NCI-H146 treated with DMSO at 0.1 percent for 48 hours (cell line): Measurements from ENCODE around the gene BSN.

Experiments used
- DNase-seq: peaks from one replicate; lab custom pipeline; 2025; ENCODE audit not compliant: unreplicated experiment; lab: John Stamatoyannopoulos, UW

The BSN gene

DNA sequence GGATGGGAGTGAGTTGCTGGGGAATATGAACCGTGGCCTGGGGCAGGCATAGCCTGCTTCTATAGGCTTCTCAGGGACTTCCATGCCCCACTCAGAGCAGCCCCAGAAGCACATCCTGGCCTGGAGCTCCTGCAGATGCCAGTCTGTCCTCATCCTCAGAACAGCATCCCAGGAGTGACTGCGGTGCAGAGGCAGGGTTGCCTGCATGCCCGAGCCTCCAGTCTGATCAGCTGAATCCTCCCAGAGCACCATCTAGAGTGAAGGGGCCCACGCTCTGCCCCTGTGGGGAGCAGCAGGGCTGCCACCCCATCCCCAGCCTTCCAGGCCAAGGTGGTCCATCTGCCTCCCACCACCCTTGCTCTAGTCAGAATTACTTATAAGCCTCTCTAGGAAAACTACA is 75.2 kb downstream of the BSN start:
- DNase-seq, result no peak

DNA sequence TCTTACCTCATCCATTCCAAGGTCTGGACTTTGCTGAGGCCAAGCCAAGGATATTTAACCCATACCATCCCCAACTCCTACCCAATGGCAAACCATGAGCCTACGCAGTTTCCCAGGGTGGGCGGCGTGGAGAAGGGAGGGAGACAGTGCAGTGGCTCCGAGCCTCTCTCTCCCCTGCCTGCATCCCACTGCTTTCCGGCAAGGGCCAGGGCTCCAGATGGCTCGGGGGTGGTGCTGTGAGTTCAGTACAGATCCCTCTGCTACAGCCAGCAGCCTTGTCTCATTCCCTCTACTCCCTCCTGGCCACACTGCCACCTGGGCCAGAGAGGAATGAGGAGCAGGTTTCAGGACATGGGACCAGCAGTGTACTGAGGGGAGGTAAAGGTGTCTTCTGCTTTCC is 75.6 kb downstream of the BSN start:
- no peak for DNase-seq

DNA sequence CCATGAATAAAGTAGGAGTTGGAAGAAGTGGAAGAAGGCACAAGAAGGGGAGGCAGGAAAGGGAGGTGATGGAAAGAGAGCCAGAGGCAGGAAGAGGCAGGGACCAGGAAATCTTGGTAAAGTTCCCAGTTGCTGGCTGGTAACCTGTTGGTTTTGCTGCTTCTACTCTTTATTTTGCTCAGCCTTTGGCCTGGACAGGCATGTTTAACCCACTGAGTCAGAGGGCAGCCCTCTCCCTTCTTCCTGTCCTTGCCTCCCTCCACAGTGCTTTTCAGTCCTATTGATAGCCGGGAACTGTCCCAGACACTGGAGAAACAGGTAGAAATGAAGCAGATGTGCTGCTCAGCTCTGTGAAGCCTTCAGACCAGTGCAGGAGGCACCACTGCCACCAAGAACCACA is 76.5 kb downstream of the BSN start:
- DNase-seq, result no peak

DNA sequence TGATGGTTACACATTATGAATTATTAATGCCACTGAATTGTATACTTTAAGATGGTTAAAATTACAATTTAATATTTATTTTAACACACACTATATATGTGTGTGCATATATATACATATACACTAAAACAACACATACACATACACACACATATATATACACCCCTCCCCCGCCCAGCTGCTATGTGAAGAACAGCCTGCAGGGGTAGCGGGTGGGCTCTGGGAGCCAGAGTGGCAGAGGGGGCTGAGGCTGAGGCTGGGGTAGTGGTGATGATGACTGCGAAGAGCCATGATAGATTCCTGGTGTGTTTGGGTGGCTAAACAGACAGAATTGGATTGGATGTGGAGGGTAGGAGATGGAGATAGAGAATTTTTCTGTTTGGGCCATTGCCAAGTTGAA is 80.5 kb downstream of the BSN start:
- DNase-seq, result no peak

DNA sequence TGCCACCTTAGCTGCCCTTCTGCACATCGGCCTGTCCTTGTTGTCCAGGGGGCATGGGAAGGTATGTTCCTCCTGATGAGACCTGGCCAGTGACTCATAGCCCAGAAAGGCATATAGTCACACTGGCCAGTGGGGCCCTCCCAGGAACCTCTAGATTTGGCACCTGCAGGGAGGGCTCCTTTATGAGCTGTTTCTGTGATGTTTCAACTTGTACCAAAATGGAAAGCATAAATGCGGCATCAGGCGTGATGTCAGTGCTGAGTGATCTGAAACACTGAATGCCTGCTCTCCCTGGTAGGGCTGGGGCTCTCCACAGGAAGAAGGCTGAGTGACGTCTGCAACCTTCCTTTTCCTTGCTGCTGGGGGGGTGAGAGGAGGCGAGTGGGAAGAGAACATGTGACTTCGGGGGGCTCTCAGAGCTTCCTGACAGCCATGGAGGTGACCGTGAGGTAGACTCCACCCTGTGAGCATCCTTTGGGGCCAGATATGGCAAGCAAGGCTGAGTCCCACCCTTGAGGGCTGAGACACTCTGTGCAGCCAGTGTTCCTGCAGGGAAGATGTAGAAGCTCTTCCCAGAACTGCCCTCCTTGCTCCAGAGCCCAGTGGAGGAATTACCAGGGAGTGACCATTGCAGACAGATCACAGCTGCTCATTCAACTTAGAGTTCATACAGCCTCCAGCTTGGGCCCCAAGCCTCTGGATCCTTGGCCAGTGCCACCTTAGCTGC is 82.8 kb downstream of the BSN start:
- no peak for DNase-seq

DNA sequence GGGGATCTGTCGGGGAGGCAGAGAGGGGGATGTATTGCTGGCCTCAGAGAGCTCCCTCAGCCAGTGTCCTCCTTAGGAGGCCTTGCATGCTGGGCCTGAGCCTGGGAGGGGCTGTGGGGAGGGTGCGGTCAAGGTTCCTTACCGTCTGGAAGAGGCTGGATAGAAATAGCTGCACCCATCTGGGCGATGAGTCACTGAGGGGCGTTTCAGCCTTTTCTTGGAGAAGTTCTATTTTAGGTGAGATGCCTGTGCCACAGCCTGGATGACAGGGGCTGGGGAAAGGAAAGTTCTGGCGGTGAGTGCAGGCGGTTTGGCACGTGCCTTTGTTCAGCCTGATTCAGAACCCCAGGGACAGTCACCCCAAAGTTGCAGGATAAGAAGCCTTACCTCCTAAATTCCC is 84.2 kb downstream of the BSN start:
- DNase-seq, result no peak

DNA sequence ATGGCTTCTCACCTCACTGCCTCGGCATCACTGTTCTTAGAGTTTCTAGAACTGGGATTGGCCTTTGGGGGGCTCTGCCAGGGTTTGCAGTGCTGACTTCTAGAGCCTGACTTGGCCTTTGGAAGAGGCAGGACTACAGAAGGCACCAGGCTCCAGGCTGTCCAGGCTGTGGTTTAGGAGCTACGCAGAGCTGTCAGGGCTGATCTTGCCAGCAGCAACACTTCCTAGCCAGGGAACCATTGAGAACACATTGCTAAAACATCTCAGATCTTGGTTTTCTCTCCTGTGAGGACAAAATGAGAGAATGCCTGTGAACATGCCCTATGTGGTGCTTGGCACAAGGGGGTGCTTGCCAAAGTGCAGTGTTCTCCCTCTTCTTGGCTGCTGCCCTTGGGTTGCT is 85.3 kb downstream of the BSN start:
- no peak for DNase-seq

DNA sequence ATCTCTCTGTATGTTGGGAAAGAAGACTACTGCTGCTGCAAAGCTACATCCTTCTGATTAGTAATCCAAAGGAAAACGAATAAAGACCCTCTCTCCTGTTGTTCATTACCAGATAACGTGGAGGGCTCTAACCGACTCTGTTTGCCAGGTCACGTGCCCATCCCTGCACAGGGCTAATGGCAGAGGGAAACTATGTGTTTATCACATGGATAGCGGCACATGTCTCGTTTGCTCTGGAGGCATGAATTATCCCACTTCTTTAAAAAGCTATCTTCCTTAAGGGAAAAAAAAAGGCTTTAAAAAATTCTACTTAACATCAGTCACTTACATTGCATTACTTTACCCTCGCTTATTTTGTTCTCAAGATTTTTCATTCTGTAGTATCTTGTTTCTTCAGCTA is 87.0 kb downstream of the BSN start:
- DNase-seq, result no peak

DNA sequence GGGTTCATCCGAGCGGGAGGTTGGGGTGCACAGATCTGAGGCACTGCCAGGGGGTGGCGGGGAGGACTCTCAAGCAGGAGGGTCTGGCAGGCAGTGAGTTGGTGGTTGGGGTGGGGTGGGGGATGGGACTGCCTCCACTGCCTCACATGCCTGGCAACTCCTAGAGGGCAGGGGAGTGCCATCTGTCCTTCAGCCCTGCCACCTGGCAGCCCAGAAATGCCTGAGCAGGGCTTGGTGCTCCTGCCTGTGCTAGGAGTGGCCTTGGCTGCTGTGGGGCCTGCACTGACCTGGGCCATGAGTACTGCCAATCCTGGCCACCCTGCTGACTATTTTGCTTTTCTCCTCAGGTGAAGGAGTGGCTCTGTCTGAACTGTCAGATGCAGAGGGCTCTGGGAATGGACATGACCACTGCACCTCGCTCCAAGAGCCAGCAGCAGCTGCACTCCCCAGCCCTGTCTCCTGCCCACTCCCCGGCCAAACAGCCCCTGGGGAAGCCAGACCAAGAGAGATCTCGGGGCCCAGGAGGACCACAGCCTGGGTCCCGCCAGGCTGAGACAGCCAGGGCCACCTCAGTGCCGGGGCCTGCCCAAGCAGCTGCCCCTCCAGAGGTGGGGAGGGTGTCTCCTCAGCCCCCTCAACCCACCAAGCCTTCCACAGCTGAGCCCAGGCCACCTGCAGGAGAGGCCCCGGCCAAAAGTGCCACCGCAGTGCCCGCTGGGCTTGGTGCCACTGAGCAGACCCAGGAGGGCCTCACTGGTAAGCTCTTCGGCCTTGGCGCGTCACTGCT is 87.8 kb downstream of the BSN start:
- no peak for DNase-seq

DNA sequence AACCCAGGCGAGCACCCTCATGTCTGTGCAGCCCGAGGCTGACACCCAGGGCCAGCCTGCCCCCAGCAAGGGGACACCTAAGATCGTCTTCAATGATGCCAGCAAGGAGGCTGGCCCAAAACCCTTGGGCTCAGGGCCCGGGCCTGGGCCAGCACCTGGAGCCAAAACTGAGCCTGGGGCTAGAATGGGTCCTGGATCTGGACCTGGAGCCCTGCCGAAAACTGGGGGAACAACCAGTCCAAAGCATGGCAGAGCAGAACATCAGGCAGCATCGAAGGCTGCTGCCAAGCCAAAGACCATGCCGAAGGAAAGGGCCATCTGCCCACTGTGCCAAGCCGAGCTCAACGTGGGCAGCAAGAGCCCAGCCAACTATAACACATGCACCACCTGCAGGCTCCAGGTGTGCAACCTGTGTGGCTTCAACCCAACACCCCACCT is 88.5 kb downstream of the BSN start:
- DNase-seq, result no peak

DNA sequence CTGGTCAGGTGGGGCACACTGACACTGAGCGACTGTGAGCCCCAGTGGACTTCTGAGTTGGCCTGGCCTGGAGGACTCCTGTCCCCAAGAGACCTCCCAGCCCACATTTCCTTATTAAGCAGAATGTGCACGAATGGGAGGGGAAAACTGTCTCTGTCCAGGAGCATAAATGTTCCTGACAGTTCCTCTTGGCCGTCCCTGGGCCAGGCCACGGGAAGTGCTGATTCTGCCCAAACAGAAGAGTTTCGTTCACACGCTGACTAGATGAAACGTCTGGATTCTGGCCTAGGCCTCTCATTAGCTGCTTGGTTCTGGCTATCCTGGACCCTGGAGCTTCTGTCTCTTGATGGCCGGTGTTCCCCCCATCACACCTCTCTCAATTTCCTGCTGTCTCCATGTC is 90.4 kb downstream of the BSN start:
- DNase-seq, result no peak

DNA sequence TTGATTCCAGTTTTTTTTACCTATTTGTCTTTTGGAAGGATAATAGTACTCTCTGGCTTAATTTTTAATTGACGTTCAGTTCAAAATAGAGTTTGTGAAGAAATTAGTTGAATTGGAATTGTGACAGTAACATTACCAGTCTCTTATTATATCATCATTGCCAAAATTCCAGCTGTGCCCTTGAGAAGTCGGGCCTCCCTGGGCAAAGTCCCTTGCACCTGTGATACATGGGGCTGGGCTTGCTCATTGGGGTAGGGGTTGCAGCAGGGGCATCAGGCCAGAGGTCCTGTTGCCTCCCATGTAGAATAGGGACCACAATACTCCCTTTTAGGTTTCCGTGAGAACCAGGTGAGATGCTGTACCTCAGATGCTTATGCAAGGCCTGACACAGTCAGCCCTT is 92.0 kb downstream of the BSN start:
- DNase-seq, result no peak

DNA sequence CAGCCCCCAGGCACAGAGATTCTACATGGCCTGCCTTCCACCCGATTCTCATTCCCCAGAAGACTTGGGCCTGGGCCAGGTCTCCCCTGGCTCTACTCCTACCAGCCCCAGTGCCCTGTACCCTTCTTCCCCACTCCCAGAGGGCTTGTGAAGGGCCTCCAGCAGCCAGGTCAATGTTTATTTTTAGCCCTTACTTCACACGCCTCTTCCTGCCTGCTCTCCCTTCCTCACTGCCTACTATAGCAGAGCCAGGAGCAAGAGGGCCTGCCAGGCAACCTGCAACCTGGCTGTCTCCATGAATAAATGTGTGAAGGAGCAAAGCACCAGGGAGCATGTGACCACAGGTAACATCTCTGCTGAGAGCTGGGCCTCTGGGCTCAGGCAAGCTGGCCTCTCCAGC is 93.5 kb downstream of the BSN start:
- DNase-seq, result no peak

DNA sequence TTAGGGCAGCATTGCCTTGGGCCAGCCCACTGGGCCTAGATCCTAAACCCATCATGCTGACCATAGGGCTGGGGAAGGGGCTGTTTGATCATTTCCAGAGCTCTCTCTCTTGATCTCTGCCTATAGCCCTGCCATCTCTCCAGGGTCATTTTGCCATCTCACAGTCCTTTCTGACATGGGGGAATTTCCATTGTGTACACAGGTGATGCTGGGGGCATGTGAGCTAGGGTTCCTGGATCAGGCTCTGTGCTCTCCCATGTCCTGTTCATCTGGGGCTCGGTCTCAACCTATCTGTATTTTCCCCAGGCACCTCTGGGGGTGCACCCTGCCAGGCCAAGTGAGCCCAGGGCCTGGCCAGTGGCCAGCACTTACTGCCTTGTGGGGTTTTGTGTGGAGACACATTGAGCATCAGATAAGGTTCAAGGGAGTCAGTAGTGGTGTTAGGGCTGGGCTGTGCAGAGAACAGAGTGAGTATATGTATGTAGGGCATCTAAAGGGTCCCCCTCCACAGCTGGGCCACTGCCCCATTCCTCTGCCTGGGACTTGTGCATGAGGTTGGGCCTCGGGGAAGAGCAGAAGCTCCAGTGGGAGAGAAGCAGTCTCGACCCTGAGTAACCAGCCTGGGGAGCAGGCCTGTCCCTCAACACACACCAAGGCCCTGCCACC is 94.2 kb downstream of the BSN start:
- DNase-seq, result no peak

DNA sequence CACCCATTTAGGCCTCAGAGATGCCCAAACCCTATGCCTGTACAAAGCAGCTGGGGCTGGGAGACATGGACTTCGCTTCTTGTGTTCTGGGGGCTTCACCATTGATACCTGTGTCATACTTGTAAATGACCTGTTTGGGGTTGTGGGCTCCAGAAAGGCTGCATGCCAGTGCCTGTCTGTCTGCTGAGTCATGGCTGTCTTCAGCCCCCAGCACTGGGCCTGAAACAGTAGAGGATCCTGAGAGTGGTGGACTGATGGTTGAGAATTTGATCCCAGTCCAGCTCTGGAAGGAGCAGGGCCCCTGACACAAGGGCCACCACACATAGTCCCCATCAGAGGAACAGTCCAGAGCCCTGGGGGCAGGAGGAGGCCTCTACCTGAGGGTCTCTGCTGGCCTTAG is 95.3 kb downstream of the BSN start:
- no peak for DNase-seq

DNA sequence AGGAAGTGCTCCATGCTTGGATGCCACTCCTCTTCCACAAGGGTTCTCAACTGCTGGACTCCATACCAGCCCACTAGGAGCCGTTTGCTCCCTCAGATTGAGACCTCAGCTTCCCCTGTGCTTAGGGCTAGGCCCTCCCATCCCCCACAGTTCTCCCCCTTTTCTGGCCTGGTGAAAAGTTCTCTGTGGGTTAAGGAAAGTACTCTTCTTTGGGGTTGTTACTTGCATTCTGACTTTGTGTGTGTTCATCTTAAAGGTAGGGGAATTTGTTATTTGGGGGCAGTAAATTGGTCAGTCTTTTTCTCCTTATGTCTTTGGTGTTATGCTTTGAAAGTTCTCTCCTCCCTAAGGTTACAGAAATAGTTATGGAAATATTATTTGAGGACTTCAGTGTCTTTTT is 95.9 kb downstream of the BSN start:
- no peak for DNase-seq

DNA sequence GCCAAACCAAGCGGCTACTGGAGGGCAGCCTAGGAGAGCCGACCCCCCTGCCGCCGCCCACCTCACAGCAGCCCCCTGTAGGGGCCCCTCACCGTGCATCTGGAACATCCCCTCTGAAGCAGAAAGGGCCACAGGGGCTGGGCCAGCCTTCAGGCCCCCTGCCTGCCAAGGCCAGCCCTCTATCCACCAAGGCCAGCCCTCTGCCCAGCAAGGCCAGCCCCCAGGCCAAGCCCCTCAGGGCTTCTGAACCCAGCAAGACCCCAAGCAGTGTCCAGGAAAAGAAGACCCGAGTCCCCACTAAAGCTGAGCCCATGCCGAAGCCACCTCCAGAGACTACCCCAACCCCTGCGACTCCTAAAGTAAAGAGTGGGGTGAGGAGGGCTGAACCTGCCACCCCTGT is 96.4 kb downstream of the BSN start:
- no peak for DNase-seq

DNA sequence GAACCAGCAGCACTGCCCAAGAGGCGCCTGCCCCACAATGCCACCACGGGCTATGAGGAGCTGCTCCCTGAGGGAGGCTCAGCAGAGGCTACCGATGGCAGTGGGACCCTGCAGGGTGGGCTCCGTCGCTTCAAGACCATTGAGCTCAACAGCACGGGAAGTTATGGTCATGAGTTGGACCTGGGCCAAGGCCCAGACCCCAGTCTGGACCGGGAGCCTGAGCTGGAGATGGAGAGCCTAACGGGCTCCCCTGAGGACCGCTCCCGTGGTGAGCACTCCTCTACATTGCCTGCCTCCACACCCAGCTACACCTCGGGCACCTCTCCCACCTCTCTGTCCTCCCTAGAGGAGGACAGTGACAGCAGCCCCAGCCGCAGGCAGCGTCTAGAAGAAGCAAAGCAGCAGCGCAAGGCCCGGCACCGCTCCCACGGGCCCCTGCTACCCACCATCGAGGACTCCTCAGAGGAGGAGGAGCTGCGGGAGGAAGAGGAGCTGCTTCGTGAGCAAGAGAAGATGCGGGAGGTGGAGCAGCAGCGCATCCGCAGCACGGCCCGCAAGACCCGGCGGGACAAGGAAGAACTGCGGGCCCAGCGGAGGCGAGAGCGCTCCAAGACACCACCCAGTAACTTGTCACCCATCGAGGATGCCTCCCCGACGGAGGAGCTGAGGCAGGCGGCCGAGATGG is 98.1 kb downstream of the BSN start:
- DNase-seq, result no peak

DNA sequence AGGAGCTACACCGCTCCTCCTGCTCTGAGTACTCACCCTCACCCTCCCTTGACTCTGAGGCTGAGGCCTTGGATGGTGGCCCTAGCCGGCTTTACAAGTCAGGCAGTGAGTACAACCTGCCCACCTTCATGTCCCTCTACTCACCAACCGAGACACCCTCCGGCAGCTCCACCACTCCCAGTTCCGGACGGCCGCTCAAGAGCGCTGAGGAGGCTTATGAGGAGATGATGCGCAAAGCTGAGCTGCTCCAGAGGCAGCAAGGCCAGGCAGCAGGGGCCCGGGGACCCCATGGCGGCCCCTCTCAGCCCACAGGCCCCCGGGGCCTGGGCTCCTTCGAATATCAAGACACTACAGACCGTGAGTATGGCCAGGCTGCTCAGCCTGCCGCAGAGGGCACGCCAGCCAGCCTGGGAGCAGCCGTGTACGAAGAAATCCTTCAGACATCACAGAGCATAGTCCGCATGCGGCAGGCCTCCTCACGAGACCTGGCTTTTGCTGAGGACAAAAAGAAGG is 98.7 kb downstream of the BSN start:
- DNase-seq, result no peak

DNA sequence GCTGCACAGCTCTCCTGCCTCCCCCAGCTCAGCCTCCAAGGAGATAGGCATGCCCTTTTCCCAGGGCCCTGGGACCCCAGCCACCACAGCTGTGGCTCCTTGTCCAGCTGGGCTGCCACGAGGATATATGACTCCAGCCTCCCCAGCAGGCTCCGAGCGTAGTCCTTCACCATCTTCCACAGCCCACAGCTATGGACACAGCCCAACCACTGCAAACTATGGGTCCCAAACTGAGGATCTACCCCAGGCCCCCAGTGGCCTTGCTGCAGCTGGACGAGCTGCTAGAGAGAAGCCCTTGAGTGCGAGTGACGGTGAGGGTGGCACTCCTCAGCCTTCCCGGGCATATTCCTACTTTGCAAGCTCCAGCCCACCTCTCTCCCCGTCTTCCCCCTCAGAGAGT is 99.3 kb downstream of the BSN start:
- DNase-seq, result no peak

DNA sequence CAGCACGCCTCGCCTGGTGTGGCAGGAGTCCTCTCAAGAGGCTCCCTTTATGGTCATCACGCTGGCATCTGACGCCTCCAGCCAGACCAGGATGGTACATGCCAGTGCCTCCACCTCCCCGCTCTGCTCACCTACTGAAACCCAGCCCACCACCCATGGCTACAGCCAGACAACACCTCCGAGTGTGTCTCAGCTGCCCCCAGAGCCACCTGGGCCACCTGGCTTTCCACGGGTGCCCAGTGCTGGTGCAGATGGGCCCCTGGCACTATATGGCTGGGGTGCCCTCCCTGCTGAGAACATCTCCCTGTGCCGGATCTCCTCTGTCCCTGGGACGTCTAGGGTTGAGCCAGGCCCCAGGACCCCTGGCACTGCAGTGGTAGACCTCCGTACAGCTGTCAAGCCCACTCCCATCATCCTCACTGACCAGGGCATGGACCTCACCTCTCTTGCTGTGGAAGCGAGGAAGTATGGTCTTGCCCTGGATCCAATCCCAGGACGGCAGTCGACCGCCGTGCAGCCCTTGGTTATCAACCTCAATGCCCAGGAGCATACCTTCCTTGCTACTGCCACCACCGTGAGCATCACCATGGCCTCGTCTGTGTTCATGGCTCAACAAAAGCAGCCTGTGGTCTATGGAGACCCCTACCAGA is 100.0 kb downstream of the BSN start:
- DNase-seq, result no peak
